Endothelial cell of umbilical vein (primary cell): ENCODE results near the gene DDR2. TPM values are rescaled to one million over a fixed set of nuclear protein-coding genes. Genes with fewer than 3 reads are reported as not detected.

ENCODE experiments used
- BruUV-seq: library from RNA; stranded (reverse); fragments of 400-500 nt; replicated peaks from 2 replicates; lab custom pipeline; 2021; lab: Mats Ljungman, UMichigan
- CTCF ChIA-PET: fragments of 300-600, 350-600 bp; sonication (Branson Sonifier 250); formaldehyde crosslinking; loops from one replicate; lab custom pipeline; 2021; ENCODE audit warnings: antibody characterized with exemption, inconsistent platforms; lab: Charles Lee
- POLR2A ChIA-PET: fragments of 300-600, 350-600 bp; sonication (Branson Sonifier 250); formaldehyde crosslinking; loops from one replicate; lab custom pipeline; 2021; ENCODE audit warnings: antibody characterized with exemption, inconsistent platforms; lab: Charles Lee
- DNase-seq: peaks from one replicate; pipeline ENCODE4 v3.0.0-alpha.2; 2011; ENCODE audit warnings: low read depth, low spot score
- FAIRE-seq: peaks from 2 replicates; lab custom pipeline; 2011; peaks lifted over from hg19 to GRCh38; lab: Jason Lieb, UNC
- H2AFZ ChIP-seq: 2 replicates; pipeline ENCODE4 v1.6.0; 2012; ENCODE audit warnings: low read depth, low read length, control low read depth, inconsistent platforms
- H3K27ac ChIP-seq: 2 replicates; pipeline ENCODE4 v1.5.1; 2011; ENCODE audit warnings: low read depth, mild to moderate bottlenecking, control low read depth, low read length, moderate library complexity; ENCODE audit not compliant: insufficient read depth
- H3K27me3 ChIP-seq, 2 experiments: 2 replicates each; pipeline versions ENCODE4 v1.6.0 to v1.6.1; 2011; ENCODE audit warnings: low read length in 2 of 2, mixed read lengths in 1 of 2; ENCODE audit not compliant: control insufficient read depth in 2 of 2, insufficient read depth in 2 of 2
- H3K36me3 ChIP-seq, 2 experiments: 2 replicates in 1 of 2; 3 replicates in 1 of 2; pipeline ENCODE4 v1.5.1; 2011; ENCODE audit warnings: low read length in 2 of 2, mild to moderate bottlenecking in 1 of 2, moderate library complexity in 1 of 2; ENCODE audit not compliant: control insufficient read depth in 2 of 2, insufficient read depth in 2 of 2; ENCODE audit errors: extremely low read depth in 1 of 2
- H3K4me1 ChIP-seq: 3 replicates; pipeline ENCODE4 v1.5.1; 2011; ENCODE audit warnings: mild to moderate bottlenecking, low read length; ENCODE audit not compliant: control insufficient read depth, insufficient read depth; ENCODE audit errors: extremely low read depth
- H3K4me2 ChIP-seq: 2 replicates; pipeline ENCODE4 v1.6.1; 2011; ENCODE audit warnings: low read length, control low read depth, mixed read lengths; ENCODE audit not compliant: insufficient read depth
- H3K4me3 ChIP-seq, 3 experiments: fragments of 200-600 bp in 1 of 3; sonication (generic), shearing (Covaris generic) in 1 of 3; replicated peaks in 1 of 3; 2 replicates each; pipeline ENCODE4 v1.5.1; 2011 to 2016; ENCODE audit warnings: control low read depth in 3 of 3, low read length in 3 of 3, mild to moderate bottlenecking in 2 of 3, inconsistent platforms in 1 of 3, low read depth in 1 of 3, moderate library complexity in 1 of 3; ENCODE audit not compliant: insufficient read depth in 1 of 3
- H3K79me2 ChIP-seq: 2 replicates; pipeline ENCODE4 v1.6.0; 2012; ENCODE audit warnings: low read length, inconsistent platforms; ENCODE audit not compliant: control insufficient read depth, insufficient read depth
- H3K9ac ChIP-seq: replicated peaks from 2 replicates; pipeline ENCODE3; 2011; ENCODE audit warnings: low read length, control low read depth; ENCODE audit not compliant: insufficient read depth; ENCODE audit errors: extremely low read depth
- H3K9me1 ChIP-seq: replicated peaks from 3 replicates; pipeline ENCODE4 v1.6.0; 2011; ENCODE audit warnings: mild to moderate bottlenecking, low read length; ENCODE audit not compliant: control insufficient read depth, insufficient read depth; ENCODE audit errors: extremely low read depth
- H3K9me3 ChIP-seq: replicated peaks from 2 replicates; pipeline ENCODE4 v1.5.1; 2012; ENCODE audit warnings: low read length, inconsistent platforms; ENCODE audit not compliant: control insufficient read depth, insufficient read depth
- H4K20me1 ChIP-seq: replicated peaks from 2 replicates; pipeline ENCODE3; 2011; ENCODE audit warnings: mild to moderate bottlenecking, low read length; ENCODE audit not compliant: control insufficient read depth, insufficient read depth; ENCODE audit errors: extremely low read depth
- FOS ChIP-seq: IDR thresholded peaks from 2 replicates; pipeline ENCODE4 v1.6.1; 2011; ENCODE audit warnings: mild to moderate bottlenecking, low read length, moderate library complexity, borderline replicate concordance; ENCODE audit not compliant: insufficient read depth
- GATA2 ChIP-seq: IDR thresholded peaks from 2 replicates; pipeline ENCODE4 v1.7.0; 2011; ENCODE audit warnings: low read depth, mild to moderate bottlenecking, moderate library complexity, mixed read lengths, low read length; ENCODE audit not compliant: insufficient read length, insufficient read depth
- JUN ChIP-seq: IDR thresholded peaks from 2 replicates; pipeline ENCODE4 v1.6.1; 2011; ENCODE audit warnings: borderline replicate concordance, low read depth; ENCODE audit not compliant: insufficient read length, insufficient read depth
- MYC ChIP-seq: IDR thresholded peaks from one replicate; pipeline ENCODE4 v1.6.1; 2011; ENCODE audit warnings: mild to moderate bottlenecking, low read depth, low read length
- POLR2AphosphoS5 ChIP-seq: IDR thresholded peaks from 2 replicates; pipeline ENCODE4 v1.6.1; 2012; ENCODE audit warnings: low read depth, mild to moderate bottlenecking, control low read depth, low read length, moderate library complexity; ENCODE audit not compliant: insufficient read depth
- dilution Hi-C: fragments of 300-500 bp; cut with MboI; formaldehyde crosslinking; loops from one replicate; pipeline ENCODE4 v1.15.0; 2019; ENCODE audit warnings: low sequenced_read_pairs; ENCODE audit not compliant: extremely low pct_ligation_motif_present
- intact Hi-C: fragments of 100-400 bp; cut with micrococcal nuclease; formaldehyde crosslinking; loops from one replicate; pipeline ENCODE4 v1.10.0; 2022
- polyA plus RNA-seq, 4 experiments: library from polyadenylated mRNA; depleted of rRNA in 3 of 4; stranded (reverse) in 3 of 4; unstranded in 1 of 4; fragments of >200 nt; gene quantifications; 2 replicates each; pipeline versions ENCODE4 v1.2.1 to v1.2.3, GENCODE V29; 2011 to 2012; ENCODE audit warnings: missing spikeins in 1 of 4
- total RNA-seq: library from RNA; stranded (reverse); gene quantifications from 2 replicates; pipeline ENCODE4 v1.2.3, GENCODE V29; 2021

Gene DDR2
- total and polyA plus RNA-seq, 2 donors (not counting 3 experiments of a cell fraction or from before 2014, with no cell fraction given), result 27.8 to 30.8 TPM

GRCh38 chr1:162670928-162671663 lies 38.8 kb downstream of the DDR2 start:
- Histone ChIP-seq H4K20me1 (no peaks in the 10 kb centered on the region), H3K9ac (no peak overlapping the region), H3K79me2 (peaks cover 11% of the 10 kb centered on the region), H3K4me3 (no peak overlapping the region), H2AFZ (no peak overlapping the region), H3K9me1 (no peaks in the 10 kb centered on the region), H3K36me3 (no peaks in the 10 kb centered on the region), H3K27ac (peak overlapping the region; percentile 21), H3K4me1 (peaks cover 45% of the 10 kb centered on the region), H3K4me2 (peak overlapping the region; percentile 1), H3K27me3 (no peaks in the 10 kb centered on the region), H3K9me3 (no peaks in the 10 kb centered on the region)
- no TSS peak for BruUV-seq
- peak; percentile 38 for FAIRE-seq
- POLR2A ChIA-PET, result no interaction called here
- dilution Hi-C loops, result no loop called here
- peak; percentile 72 for DNase-seq
- intact Hi-C loops, result loop anchor here (1.0 kb wide), 1 partner anchor 38 kb away; no protein-coding TSS in a partner anchor
- CTCF ChIA-PET, result interaction anchor here (0.7 to 2.6 kb wide), 7 partner anchors 8 to 313 kb away, joined by 3 to 12 read pairs (median 3); partner anchors contain the start of gene DDR2
- no peak for TF ChIP-seq POLR2AphosphoS5
- peak; percentile 54 for TF ChIP-seq JUN
- peak; percentile 90 for TF ChIP-seq FOS
- peak; percentile 85 for TF ChIP-seq GATA2
- no peak for TF ChIP-seq MYC
